Right lobe of liver (tissue), 6 donors: ENCODE results near the gene GALNT17. TPM values are rescaled to one million over a fixed set of nuclear protein-coding genes. Genes with fewer than 3 reads are reported as not detected.
"Not testable (repeated sequence)": the region's sequence is repeated elsewhere in the genome, so short reads cannot be mapped to it uniquely, and the experiment has no call there.

Source experiments
- ATAC-seq, 4 donors: fragments of 200-7000 bp; cut with Tn5 transposase; one replicate each; pipeline ENCODE4 v1.9.1; 2020; ENCODE audit warnings: mild to moderate bottlenecking in 4 of 4, moderate library complexity in 4 of 4
- DNase-seq, 3 donors: peaks; one replicate each; pipeline ENCODE4 v3.0.0-alpha.2; 2020
- H3K27ac ChIP-seq, 3 donors: fragments of 200-600 bp; one replicate each; pipeline ENCODE4 v1.8.0; 2022
- H3K27me3 ChIP-seq, 2 donors: fragments of 200-600 bp; one replicate each; pipeline ENCODE4 v1.8.0; 2022
- H3K36me3 ChIP-seq, 4 donors: fragments of 200-600 bp; sonication (generic) in 1 of 4; one replicate each; pipeline versions ENCODE4 v1.5.1 to v1.8.0; 2017 to 2022; ENCODE audit warnings: control low read depth in 1 of 4
- H3K4me1 ChIP-seq, 4 donors: fragments of 200-600 bp; sonication (generic) in 1 of 4; one replicate each; pipeline versions ENCODE4 v1.5.1 to v1.8.0; 2017 to 2022; ENCODE audit warnings: control low read depth in 1 of 4
- H3K4me3 ChIP-seq, 3 donors: fragments of 200-600 bp; one replicate each; pipeline ENCODE4 v1.8.0; 2022
- H3K9me3 ChIP-seq, 4 donors: fragments of 200-600 bp; sonication (generic) in 1 of 4; one replicate each; pipeline versions ENCODE4 v1.5.1 to v1.8.0; 2017 to 2022; ENCODE audit warnings: control low read depth in 1 of 4
- CTCF ChIP-seq, 4 donors: fragments of 200-600 bp in 3 of 4; fragments of 450-650 bp in 1 of 4; IDR thresholded peaks; one replicate each; pipeline versions ENCODE4 v1.5.1 to v1.8.0; 2016 to 2022; ENCODE audit warnings: antibody characterized with exemption in 4 of 4, mild to moderate bottlenecking in 2 of 4
- POLR2A ChIP-seq: fragments of 450-650 bp; IDR thresholded peaks from one replicate; pipeline ENCODE4 v1.6.1; 2017; ENCODE audit warnings: antibody characterized with exemption, mild to moderate bottlenecking
- whole genome bisulfite sequencing: methylation state at CpG from one replicate; pipeline ENCODE4 v1.1.6; 2018; ENCODE audit warnings: low coverage, low lambda C conversion rate; ENCODE audit not compliant: insufficient coverage; ENCODE audit errors: missing lambda C conversion rate; 5-methylcytosine and 5-hydroxymethylcytosine counted together
- intact Hi-C, 2 donors: fragments of 100-400 bp; cut with DNase I; formaldehyde crosslinking; loops; one replicate each; pipeline versions ENCODE4 v1.11.2 to v1.14.1; 2022
- total RNA-seq, 6 experiments: library from RNA; depleted of rRNA in 2 of 6; stranded (reverse); fragments of >200 nt in 2 of 6; fragmentation: NEBNext Ultra II Directional in 3 of 6; extraction: Animal tissue kit (Norgen Biotek cat#: 25700) in 3 of 6; gene quantifications; one replicate each; pipeline versions ENCODE4 v1.1.0 to v1.2.4, GENCODE V29; 2016 to 2023
- donor health status: DM: no; HTN: yes; CAD: no.
- donor health status: DM: no; HTN: no; CAD: no.
- donor health status: DM: no; HTN: no; CAD: no.
- donor health status: DM: no; HTN: yes; CAD: no.
- donor health status: DM: no; HTN: yes; CAD: no.

GALNT17 gene
- total RNA-seq, 6 experiments from 2014 or later: 0.06 to 0.31 (median 0.10) TPM

DNA sequence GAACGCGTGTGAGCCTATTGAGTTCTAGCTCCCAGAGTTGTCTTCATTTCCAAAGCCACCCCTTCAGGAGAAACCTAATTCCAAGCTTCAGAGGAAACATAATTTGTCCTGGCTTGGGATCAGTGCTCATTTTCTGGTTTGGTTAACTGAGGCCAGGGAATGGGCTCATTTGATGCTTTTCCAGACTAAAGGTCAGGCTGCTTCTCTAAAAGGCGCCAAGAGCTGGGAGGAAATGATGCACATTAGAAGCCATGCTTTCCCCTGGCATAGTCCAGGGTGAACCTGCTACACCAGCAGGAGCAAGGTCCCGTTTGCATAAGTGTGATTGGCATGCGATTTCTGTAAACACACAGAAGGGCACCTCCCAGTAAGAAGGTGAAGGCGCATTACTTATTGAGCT, 435.0 kb downstream of the GALNT17 start:
- H3K27me3 ChIP-seq: no peaks in the 10 kb centered on the region
- H3K36me3 ChIP-seq: no peaks in the 10 kb centered on the region
- no peak overlapping the region for H3K27ac ChIP-seq
- no peak for ATAC-seq
- no peaks in the 10 kb centered on the region for H3K9me3 ChIP-seq
- H3K4me1 ChIP-seq: no peaks in the 10 kb centered on the region
- no peak for DNase-seq
- H3K4me3 ChIP-seq: no peak overlapping the region
- TF ChIP-seq CTCF (IDR thresholded peaks at IDR 0.05) (no peak), POLR2A (no peak)
- 57% methylated on average over 6 of the region's 6 CpGs for WGBS
- intact Hi-C loops: no loop called here

GRCh38 chr7:71574153-71574860, 442.4 kb downstream of the GALNT17 start:
- no peaks in the 10 kb centered on the region for H3K4me1 ChIP-seq
- no peak for TF ChIP-seq CTCF (IDR thresholded peaks at IDR 0.05)
- no peak for TF ChIP-seq POLR2A
- no peak for ATAC-seq
- no peak overlapping the region for H3K27ac ChIP-seq
- 36% methylated on average over 2 of the region's 2 CpGs for WGBS
- H3K36me3 ChIP-seq: no peaks in the 10 kb centered on the region
- H3K4me3 ChIP-seq: no peak overlapping the region
- H3K27me3 ChIP-seq: no peaks in the 10 kb centered on the region
- no peaks in the 10 kb centered on the region for H3K9me3 ChIP-seq
- no peak for DNase-seq
- intact Hi-C loops: no loop called here

DNA sequence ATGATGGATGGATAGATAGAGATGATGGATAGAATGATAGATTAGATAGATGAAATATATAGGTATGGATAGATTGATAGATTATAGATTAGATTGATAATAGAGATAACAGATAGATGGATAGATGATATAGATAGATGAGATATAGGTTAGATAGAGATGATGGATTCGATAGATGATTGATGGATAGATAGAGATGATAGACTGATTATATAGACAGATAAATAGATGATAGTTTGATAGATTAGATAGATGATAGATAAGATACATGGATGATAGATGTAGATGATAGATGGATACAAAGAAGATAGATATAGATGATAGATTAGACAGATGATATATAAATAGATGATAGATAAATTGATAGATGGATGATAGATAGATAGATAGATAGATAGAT, 448.1 kb downstream of the GALNT17 start:
- no peak for DNase-seq
- no peaks in the 10 kb centered on the region for H3K4me1 ChIP-seq
- no peaks in the 10 kb centered on the region for H3K27me3 ChIP-seq
- no peaks in the 10 kb centered on the region for H3K36me3 ChIP-seq
- H3K9me3 ChIP-seq: no peaks in the 10 kb centered on the region
- intact Hi-C loops: no loop called here
- H3K27ac ChIP-seq: no peak overlapping the region
- no peak overlapping the region for H3K4me3 ChIP-seq
- WGBS: 58% methylated on average over 1 of the region's 1 CpG
- no peak for ATAC-seq
- TF ChIP-seq CTCF (IDR thresholded peaks at IDR 0.05): no peak

DNA sequence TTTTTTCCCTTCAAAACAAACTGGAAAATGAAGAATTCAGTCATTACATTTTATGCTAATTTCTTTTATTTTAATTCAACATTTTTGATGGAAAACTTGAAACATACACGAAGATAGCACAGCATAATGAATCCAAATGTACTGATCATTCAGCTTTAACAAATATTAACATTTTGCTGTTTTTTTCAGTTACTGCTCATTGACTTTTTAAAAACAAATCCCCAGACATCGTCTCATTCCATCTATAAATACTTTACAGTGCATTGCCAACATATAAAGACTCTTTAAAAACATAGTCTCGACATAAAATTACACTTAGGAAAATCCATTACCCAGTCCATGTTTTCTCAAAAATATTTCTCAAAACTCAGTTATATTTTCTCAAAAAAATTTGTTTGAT, 452.3 kb downstream of the GALNT17 start:
- WGBS: 38% methylated on average over 3 of the region's 3 CpGs
- Histone ChIP-seq H3K4me1 (no peaks in the 10 kb centered on the region), H3K36me3 (no peaks in the 10 kb centered on the region), H3K27me3 (no peaks in the 10 kb centered on the region), H3K4me3 (no peak overlapping the region), H3K27ac (no peak overlapping the region), H3K9me3 (no peaks in the 10 kb centered on the region)
- no peak for ATAC-seq
- TF ChIP-seq CTCF (IDR thresholded peaks at IDR 0.05) (no peak), POLR2A (no peak)
- intact Hi-C loops: no loop called here
- no peak for DNase-seq

GRCh38 chr7:71591876-71592275, 459.9 kb downstream of the GALNT17 start:
- Histone ChIP-seq H3K27ac (no peak overlapping the region), H3K27me3 (no peaks in the 10 kb centered on the region), H3K36me3 (no peaks in the 10 kb centered on the region), H3K4me3 (no peak overlapping the region), H3K9me3 (no peaks in the 10 kb centered on the region), H3K4me1 (no peaks in the 10 kb centered on the region)
- TF ChIP-seq CTCF (IDR thresholded peaks at IDR 0.05): no peak
- no peak for TF ChIP-seq POLR2A
- intact Hi-C loops: no loop called here
- WGBS: 60% methylated on average over 6 of the region's 7 CpGs
- no peak for ATAC-seq
- DNase-seq: no peak

DNA sequence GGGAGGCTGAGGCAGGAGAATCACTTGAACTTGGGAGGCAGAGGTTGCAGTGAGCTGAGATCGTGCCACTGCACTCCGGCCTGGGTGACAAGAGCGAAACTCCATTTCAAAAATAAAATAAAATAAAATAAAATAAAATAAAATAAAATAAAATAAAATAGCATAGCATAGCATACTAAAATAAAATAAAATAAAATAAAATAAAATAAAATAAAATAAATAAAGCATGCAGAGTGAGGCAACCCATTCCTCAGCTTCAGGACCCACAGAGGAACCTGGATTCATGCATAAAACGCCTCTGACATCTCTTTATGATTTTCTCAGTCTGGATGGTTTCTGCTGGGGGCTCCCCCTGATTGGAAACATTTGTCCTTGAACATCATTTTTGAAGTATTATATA, 460.4 kb downstream of the GALNT17 start:
- 57% methylated on average over 2 of the region's 4 CpGs for WGBS
- H3K27me3 ChIP-seq, H3K4me1 ChIP-seq, ATAC-seq, DNase-seq, H3K27ac ChIP-seq, intact Hi-C loops, H3K4me3 ChIP-seq, H3K36me3 ChIP-seq, H3K9me3 ChIP-seq: not testable (repeated sequence)
